Uterus (tissue), 2 donors: ENCODE data around the gene SPI1.

Experiments used
- POLR2A ChIP-seq, 2 donors: fragments of 450-650 bp; IDR thresholded peaks; one replicate each; pipeline ENCODE4 v1.6.1; 2016; ENCODE audit warnings: antibody characterized with exemption in 2 of 2, mild to moderate bottlenecking in 1 of 2, moderate library complexity in 1 of 2
- TF ChIP-seq, protein P1 (sequence below), 4 experiments: fragments of 200-600 bp in 2 of 4; fragments of 450-650 bp in 2 of 4; sonication (generic) in 2 of 4; IDR thresholded peaks; one replicate each; pipeline ENCODE4 v1.5.1; 2016 to 2019; ENCODE audit warnings: antibody characterized with exemption in 4 of 4, mild to moderate bottlenecking in 2 of 4, moderate library complexity in 1 of 4

DNA sequence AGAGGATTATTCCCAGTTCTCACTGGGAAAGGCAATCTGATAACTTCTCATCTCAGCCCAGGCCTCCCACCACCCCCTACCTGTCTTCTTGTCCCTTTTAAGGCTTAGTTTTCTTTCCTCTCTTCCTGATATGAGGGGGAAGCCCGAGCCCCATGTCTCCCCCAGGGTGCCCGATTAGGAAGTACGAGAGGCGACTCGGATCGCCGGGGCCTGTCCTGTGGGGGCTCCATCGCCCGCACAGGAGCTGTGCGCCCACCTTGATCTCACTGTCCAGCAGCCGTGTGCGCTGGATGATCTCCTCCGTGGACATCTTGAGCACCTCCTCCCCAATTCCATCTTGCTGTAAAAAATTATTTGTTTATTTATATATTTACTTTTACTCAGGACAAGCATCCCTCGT is 47.3 kb upstream of the SPI1 start:
- TF ChIP-seq POLR2A (IDR thresholded peaks at IDR 0.05), result no peak
- TF ChIP-seq, protein P1, sequence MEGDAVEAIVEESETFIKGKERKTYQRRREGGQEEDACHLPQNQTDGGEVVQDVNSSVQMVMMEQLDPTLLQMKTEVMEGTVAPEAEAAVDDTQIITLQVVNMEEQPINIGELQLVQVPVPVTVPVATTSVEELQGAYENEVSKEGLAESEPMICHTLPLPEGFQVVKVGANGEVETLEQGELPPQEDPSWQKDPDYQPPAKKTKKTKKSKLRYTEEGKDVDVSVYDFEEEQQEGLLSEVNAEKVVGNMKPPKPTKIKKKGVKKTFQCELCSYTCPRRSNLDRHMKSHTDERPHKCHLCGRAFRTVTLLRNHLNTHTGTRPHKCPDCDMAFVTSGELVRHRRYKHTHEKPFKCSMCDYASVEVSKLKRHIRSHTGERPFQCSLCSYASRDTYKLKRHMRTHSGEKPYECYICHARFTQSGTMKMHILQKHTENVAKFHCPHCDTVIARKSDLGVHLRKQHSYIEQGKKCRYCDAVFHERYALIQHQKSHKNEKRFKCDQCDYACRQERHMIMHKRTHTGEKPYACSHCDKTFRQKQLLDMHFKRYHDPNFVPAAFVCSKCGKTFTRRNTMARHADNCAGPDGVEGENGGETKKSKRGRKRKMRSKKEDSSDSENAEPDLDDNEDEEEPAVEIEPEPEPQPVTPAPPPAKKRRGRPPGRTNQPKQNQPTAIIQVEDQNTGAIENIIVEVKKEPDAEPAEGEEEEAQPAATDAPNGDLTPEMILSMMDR (IDR thresholded peaks at IDR 0.05), result no peak
